WERI-Rb-1 (cell line): Measurements from ENCODE around the gene TNN.
"Not testable (repeated sequence)": the region's sequence is repeated elsewhere in the genome, so short reads cannot be mapped to it uniquely, and the experiment has no call there.

Experiments
- DNase-seq: peaks from one replicate; pipeline ENCODE4 v3.0.0-alpha.2; 2020
- H3K27ac ChIP-seq: fragments of 250-450 bp; sonication (Bioruptor Pico); 2 replicates; pipeline ENCODE4 v1.5.1; 2020; ENCODE audit warnings: mild to moderate bottlenecking, moderate library complexity
- H3K27me3 ChIP-seq: fragments of 250-450 bp; sonication (Bioruptor Pico); 2 replicates; pipeline ENCODE4 v1.5.1; 2021; ENCODE audit warnings: mild to moderate bottlenecking, low read depth, moderate library complexity; ENCODE audit not compliant: insufficient read depth, severe bottlenecking
- H3K36me3 ChIP-seq: fragments of 250-450 bp; sonication (Bioruptor Pico); 2 replicates; pipeline ENCODE4 v1.5.1; 2020; ENCODE audit warnings: mild to moderate bottlenecking, moderate library complexity
- H3K4me3 ChIP-seq: 2 replicates; pipeline ENCODE4 v1.5.1; 2011; ENCODE audit warnings: low read depth, mild to moderate bottlenecking, control low read depth, low read length
- H3K9me3 ChIP-seq: fragments of 250-450 bp; sonication (Bioruptor Pico); 2 replicates; pipeline ENCODE4 v1.5.1; 2021; ENCODE audit warnings: mild to moderate bottlenecking, moderate library complexity; ENCODE audit not compliant: severe bottlenecking
- CTCF ChIP-seq: IDR thresholded peaks from 2 replicates; pipeline ENCODE4 v1.5.1; 2011; ENCODE audit warnings: low read depth, mild to moderate bottlenecking, control low read depth, inconsistent platforms, low read length

The TNN gene

GRCh38 chr1:175067362-175068106 is at the start of gene TNN:
TNN (plus strand) TSS chr1:175067833; CDS start chr1:175077419, 9,586 bp downstream.
- no peaks in the 10 kb centered on the region for H3K36me3 ChIP-seq
- TF ChIP-seq CTCF, result no peak
- H3K27ac ChIP-seq, result no peak within 1 kb of the TSS
- no peak for DNase-seq
- no peaks in the 10 kb centered on the region for H3K27me3 ChIP-seq
- no peak within 1 kb of the TSS for H3K4me3 ChIP-seq
- no peaks in the 10 kb centered on the region for H3K9me3 ChIP-seq

- Histone ChIP-seq H3K27ac (no peak overlapping the region), H3K4me3 (no peak overlapping the region), H3K36me3 (peaks cover 46% of the 10 kb centered on the region), H3K27me3 (no peaks in the 10 kb centered on the region), H3K9me3 (no peaks in the 10 kb centered on the region)
- no peak for TF ChIP-seq CTCF
- no peak for DNase-seq
These were observed 48.1 kb upstream of the TNN start for GRCh38 chr1:175019524-175019923.

- DNase-seq, result peak; percentile 99
- Histone ChIP-seq H3K4me3 (peak within 1 kb of the TSS; percentile 93), H3K27ac (peak within 1 kb of the TSS; percentile 77), H3K36me3 (peaks cover 13% of the 10 kb centered on the region), H3K27me3 (no peaks in the 10 kb centered on the region), H3K9me3 (no peaks in the 10 kb centered on the region)
- TF ChIP-seq CTCF, result no peak
These were observed 44.4 kb upstream of the TNN start, which contains the start of gene MRPS14 for GRCh38 chr1:175023043-175023921. MRPS14 (minus strand) TSS chr1:175023425; CDS start chr1:175023408, 17 bp downstream.

GRCh38 chr1:175023922-175024242 is 43.8 kb upstream of the TNN start:
- H3K27ac ChIP-seq, result peak overlapping the region; percentile 77
- DNase-seq, result not testable (repeated sequence)

GRCh38 chr1:175024773-175025172 is 42.9 kb upstream of the TNN start:
- Histone ChIP-seq H3K36me3 (peaks cover 3% of the 10 kb centered on the region), H3K27ac (no peak overlapping the region), H3K9me3 (no peaks in the 10 kb centered on the region), H3K27me3 (no peaks in the 10 kb centered on the region), H3K4me3 (no peak overlapping the region)
- no peak for TF ChIP-seq CTCF
- no peak for DNase-seq

More at GRCh38 chr1:175023922-175024242, 43.8 kb upstream of the TNN start:
- not testable (repeated sequence) for H3K9me3 ChIP-seq, H3K36me3 ChIP-seq, H3K27me3 ChIP-seq
- peak overlapping the region; percentile 93 for H3K4me3 ChIP-seq

- Histone ChIP-seq H3K4me3 (no peak overlapping the region), H3K27me3 (no peaks in the 10 kb centered on the region), H3K9me3 (no peaks in the 10 kb centered on the region), H3K36me3 (no peaks in the 10 kb centered on the region), H3K27ac (no peak overlapping the region)
- TF ChIP-seq CTCF, result no peak
- no peak for DNase-seq
These were observed 33.7 kb upstream of the TNN start for GRCh38 chr1:175033953-175034352.
